Stimulated activated memory B cell treated with anti-CD40 and anti-IgM and Interleukin-4, amounts not matched to agents 10 μg/mL and 1 μg/mL and 100 μg/mL, for 72 hours (primary cell): ENCODE measurements around the gene OTOG.

Source experiments
- ATAC-seq: fragments of 150-1000 bp; cut with Tn5 transposase; 2 replicates; pipeline ENCODE4 v1.10.0; 2021
- H3K27ac Mint-ChIP-seq: one replicate; pipeline ENCODE4 v1.8.0; 2022; ENCODE audit warnings: mild to moderate bottlenecking, mixed read lengths
- H3K27me3 Mint-ChIP-seq: one replicate; pipeline ENCODE4 v1.8.0; 2022; ENCODE audit warnings: mixed read lengths
- H3K36me3 Mint-ChIP-seq: one replicate; pipeline ENCODE4 v1.8.0; 2022; ENCODE audit warnings: mixed read lengths
- H3K4me1 Mint-ChIP-seq: one replicate; pipeline ENCODE4 v1.8.0; 2022; ENCODE audit warnings: mixed read lengths
- H3K4me3 Mint-ChIP-seq: one replicate; pipeline ENCODE4 v1.8.0; 2022; ENCODE audit warnings: mild to moderate bottlenecking, moderate library complexity, mixed read lengths
- H3K9me3 Mint-ChIP-seq: one replicate; pipeline ENCODE4 v1.8.0; 2022; ENCODE audit warnings: mixed read lengths

The OTOG gene

GRCh38 chr11:17668166-17668565 lies 121.1 kb downstream of the OTOG start:
- Mint-ChIP-seq H3K36me3 (no peaks in the 10 kb centered on the region), H3K27ac (no peak overlapping the region), H3K9me3 (peaks cover 5% of the 10 kb centered on the region), H3K4me3 (no peak overlapping the region), H3K27me3 (peaks cover 29% of the 10 kb centered on the region), H3K4me1 (no peaks in the 10 kb centered on the region)
- no peak for ATAC-seq

GRCh38 chr11:17672469-17672868 lies 125.4 kb downstream of the OTOG start:
- Mint-ChIP-seq H3K4me1 (no peaks in the 10 kb centered on the region), H3K36me3 (no peaks in the 10 kb centered on the region), H3K27ac (no peak overlapping the region), H3K4me3 (no peak overlapping the region), H3K27me3 (peaks cover 25% of the 10 kb centered on the region), H3K9me3 (peaks cover 14% of the 10 kb centered on the region)
- no peak for ATAC-seq

GRCh38 chr11:17673951-17674350 lies 126.9 kb downstream of the OTOG start:
- ATAC-seq = no peak
- Mint-ChIP-seq H3K4me3 (no peak overlapping the region), H3K27me3 (peaks cover 25% of the 10 kb centered on the region), H3K9me3 (peaks cover 13% of the 10 kb centered on the region), H3K36me3 (no peaks in the 10 kb centered on the region), H3K27ac (no peak overlapping the region), H3K4me1 (no peaks in the 10 kb centered on the region)

GRCh38 chr11:17682848-17683247 lies 135.8 kb downstream of the OTOG start:
- peaks cover 32% of the 10 kb centered on the region for H3K27me3 Mint-ChIP-seq

GRCh38 chr11:17683377-17684161 lies 136.5 kb downstream of the OTOG start:
- ATAC-seq = no peak
- no peaks in the 10 kb centered on the region for H3K4me1 Mint-ChIP-seq
- H3K4me3 Mint-ChIP-seq = no peak overlapping the region
- H3K9me3 Mint-ChIP-seq = no peaks in the 10 kb centered on the region
- H3K36me3 Mint-ChIP-seq = no peaks in the 10 kb centered on the region
- no peak overlapping the region for H3K27ac Mint-ChIP-seq
- H3K27me3 Mint-ChIP-seq = peaks cover 32% of the 10 kb centered on the region

More at GRCh38 chr11:17682848-17683247, 135.8 kb downstream of the OTOG start:
- H3K9me3 Mint-ChIP-seq = no peaks in the 10 kb centered on the region
- H3K36me3 Mint-ChIP-seq = no peaks in the 10 kb centered on the region
- H3K27ac Mint-ChIP-seq = no peak overlapping the region
- H3K4me1 Mint-ChIP-seq = no peaks in the 10 kb centered on the region
- no peak overlapping the region for H3K4me3 Mint-ChIP-seq
- no peak for ATAC-seq

GRCh38 chr11:17684550-17684949 lies 137.5 kb downstream of the OTOG start:
- Mint-ChIP-seq H3K4me3 (no peak overlapping the region), H3K27ac (no peak overlapping the region), H3K9me3 (no peaks in the 10 kb centered on the region), H3K4me1 (no peaks in the 10 kb centered on the region), H3K36me3 (no peaks in the 10 kb centered on the region), H3K27me3 (peaks cover 32% of the 10 kb centered on the region)
- ATAC-seq = no peak

GRCh38 chr11:17686231-17686980 lies 139.3 kb downstream of the OTOG start:
- Mint-ChIP-seq H3K4me1 (no peaks in the 10 kb centered on the region), H3K9me3 (no peaks in the 10 kb centered on the region), H3K27me3 (peaks cover 25% of the 10 kb centered on the region), H3K4me3 (no peak overlapping the region), H3K36me3 (no peaks in the 10 kb centered on the region), H3K27ac (no peak overlapping the region)
- no peak for ATAC-seq

- H3K4me3 Mint-ChIP-seq = no peak overlapping the region
- H3K27me3 Mint-ChIP-seq = peaks cover 26% of the 10 kb centered on the region
- no peak overlapping the region for H3K27ac Mint-ChIP-seq
- H3K4me1 Mint-ChIP-seq = no peaks in the 10 kb centered on the region
- H3K36me3 Mint-ChIP-seq = no peaks in the 10 kb centered on the region
- ATAC-seq = no peak
- H3K9me3 Mint-ChIP-seq = no peaks in the 10 kb centered on the region
These were observed 141.0 kb downstream of the OTOG start for GRCh38 chr11:17687946-17688670.

GRCh38 chr11:17691550-17691949 lies 144.5 kb downstream of the OTOG start:
- peaks cover 45% of the 10 kb centered on the region for H3K27me3 Mint-ChIP-seq
- ATAC-seq = no peak
- H3K4me3 Mint-ChIP-seq = no peak overlapping the region
- no peak overlapping the region for H3K27ac Mint-ChIP-seq
- no peaks in the 10 kb centered on the region for H3K9me3 Mint-ChIP-seq
- peaks cover 6% of the 10 kb centered on the region for H3K4me1 Mint-ChIP-seq
- H3K36me3 Mint-ChIP-seq = no peaks in the 10 kb centered on the region

GRCh38 chr11:17691976-17692375 lies 144.9 kb downstream of the OTOG start:
- H3K27me3 Mint-ChIP-seq = peaks cover 45% of the 10 kb centered on the region
- ATAC-seq = no peak
- H3K4me3 Mint-ChIP-seq = no peak overlapping the region
- H3K4me1 Mint-ChIP-seq = peaks cover 6% of the 10 kb centered on the region
- no peaks in the 10 kb centered on the region for H3K36me3 Mint-ChIP-seq
- H3K27ac Mint-ChIP-seq = no peak overlapping the region
- H3K9me3 Mint-ChIP-seq = no peaks in the 10 kb centered on the region

- no peak for ATAC-seq
- H3K27ac Mint-ChIP-seq = no peak overlapping the region
- no peaks in the 10 kb centered on the region for H3K9me3 Mint-ChIP-seq
- H3K4me1 Mint-ChIP-seq = peaks cover 6% of the 10 kb centered on the region
- H3K27me3 Mint-ChIP-seq = peaks cover 50% of the 10 kb centered on the region
- H3K36me3 Mint-ChIP-seq = no peaks in the 10 kb centered on the region
- no peak overlapping the region for H3K4me3 Mint-ChIP-seq
These were observed 145.9 kb downstream of the OTOG start for GRCh38 chr11:17692931-17693330.

- ATAC-seq = no peak
- peaks cover 56% of the 10 kb centered on the region for H3K27me3 Mint-ChIP-seq
- H3K27ac Mint-ChIP-seq = no peak overlapping the region
- H3K9me3 Mint-ChIP-seq = no peaks in the 10 kb centered on the region
- H3K4me3 Mint-ChIP-seq = no peak overlapping the region
- no peaks in the 10 kb centered on the region for H3K36me3 Mint-ChIP-seq
- H3K4me1 Mint-ChIP-seq = peaks cover 6% of the 10 kb centered on the region
These were observed 146.5 kb downstream of the OTOG start for GRCh38 chr11:17693531-17693930.

GRCh38 chr11:17694494-17695110 lies 147.5 kb downstream of the OTOG start:
- Mint-ChIP-seq H3K9me3 (no peaks in the 10 kb centered on the region), H3K4me3 (no peak overlapping the region), H3K4me1 (peaks cover 6% of the 10 kb centered on the region), H3K27ac (no peak overlapping the region), H3K27me3 (peaks cover 64% of the 10 kb centered on the region), H3K36me3 (no peaks in the 10 kb centered on the region)
- no peak for ATAC-seq

- peaks cover 65% of the 10 kb centered on the region for H3K27me3 Mint-ChIP-seq
- ATAC-seq = peak; percentile 21
- H3K4me3 Mint-ChIP-seq = no peak overlapping the region
- H3K36me3 Mint-ChIP-seq = no peaks in the 10 kb centered on the region
- H3K9me3 Mint-ChIP-seq = no peaks in the 10 kb centered on the region
- H3K27ac Mint-ChIP-seq = no peak overlapping the region
- H3K4me1 Mint-ChIP-seq = peaks cover 6% of the 10 kb centered on the region
These were observed 148.7 kb downstream of the OTOG start for GRCh38 chr11:17695454-17696441.
